ENCODE data around the gene GUCA1A.

GRCh38 chr6:42135161-42135560 is 38.0 kb upstream of the GUCA1A start:
- TF ChIP-seq POLR2A (IDR thresholded peaks at IDR 0.05) = no peak
- no peak for TF ChIP-seq CTCF (IDR thresholded peaks at IDR 0.05)
- no peak for TF ChIP-seq POLR2AphosphoS5 (IDR thresholded peaks at IDR 0.05)
- no peak for TF ChIP-seq EP300 (IDR thresholded peaks at IDR 0.05)

All from upper lobe of left lung (tissue), 4 donors.